Stimulated activated CD8-positive, alpha-beta memory T cell treated with anti-CD3 and anti-CD28 coated beads, Interleukin-15, amount 100 ng/mL, for 4 hours (primary cell): ENCODE data around the gene ZNF132.
"Not testable (repeated sequence)": the region's sequence is repeated elsewhere in the genome, so short reads cannot be mapped to it uniquely, and the experiment has no call there.

Experiments used
- DNase-seq, 2 donors: peaks; one replicate each; pipeline ENCODE4 v3.0.0-alpha.2; 2020; ENCODE audit warnings: low read depth in 2 of 2

ZNF132 gene

DNA sequence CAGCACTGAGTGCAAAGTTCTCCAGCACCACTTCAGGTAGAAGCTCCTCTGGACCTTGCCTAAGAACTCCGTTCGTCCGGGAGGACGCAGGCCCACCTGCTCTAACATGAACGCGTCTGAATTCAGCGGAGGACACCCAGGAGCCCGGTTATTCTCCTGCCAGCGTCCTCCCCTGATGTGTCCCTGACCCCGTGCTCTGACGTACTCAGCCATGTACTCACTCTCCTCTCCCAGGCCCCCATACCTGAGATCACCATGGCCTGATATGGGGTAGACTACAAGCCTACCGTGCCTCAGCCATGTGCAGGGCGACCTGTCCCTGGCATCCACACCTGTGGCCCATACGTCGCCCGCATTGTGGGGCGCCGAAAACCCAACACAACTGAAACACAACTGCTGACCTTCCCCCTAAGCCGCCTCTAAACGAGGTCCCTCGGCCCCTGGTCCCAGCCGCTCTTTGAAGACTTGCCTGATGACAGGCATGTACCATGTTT, 32.2 kb downstream of the ZNF132 start:
- no peak for DNase-seq

DNA sequence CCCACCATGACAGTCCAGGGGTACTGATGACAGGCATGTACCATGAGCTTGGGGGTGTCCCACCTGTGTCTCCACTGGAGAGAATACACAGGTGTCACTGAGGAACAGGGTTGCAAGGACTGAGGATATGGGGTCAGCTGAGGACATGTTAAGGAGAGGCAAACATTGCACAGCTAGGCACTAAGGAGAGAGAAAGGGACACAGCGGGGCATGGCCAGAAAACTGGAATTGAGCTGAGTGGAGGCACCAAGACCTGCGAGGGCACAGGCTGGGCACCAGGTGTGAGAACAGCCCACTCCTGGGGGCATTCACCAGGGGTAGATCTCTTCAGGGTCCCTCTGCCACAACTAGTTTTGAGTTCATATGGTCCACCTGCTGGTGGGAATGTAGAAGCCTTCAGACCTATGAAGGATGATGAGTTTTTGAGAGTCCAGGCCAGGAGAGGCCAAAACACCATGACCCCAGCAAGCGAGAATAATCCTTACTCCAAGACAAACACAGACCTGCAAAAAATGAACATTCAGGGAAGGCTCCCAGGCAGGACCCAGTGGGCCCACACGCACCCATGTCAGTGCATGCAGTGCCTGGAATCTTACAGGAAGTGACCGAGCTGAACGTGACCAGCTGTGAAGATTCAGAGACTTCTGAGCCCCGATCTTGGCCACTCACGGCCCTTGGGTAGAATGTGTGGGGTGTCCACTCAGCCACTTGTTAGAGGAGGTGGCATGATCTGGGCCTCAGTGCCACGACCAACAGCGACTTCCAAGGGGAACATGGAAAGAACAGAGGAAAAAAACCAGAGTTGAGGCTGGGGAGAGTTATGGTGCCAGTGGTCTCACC, 32.9 kb downstream of the ZNF132 start:
- no peak for DNase-seq

DNA sequence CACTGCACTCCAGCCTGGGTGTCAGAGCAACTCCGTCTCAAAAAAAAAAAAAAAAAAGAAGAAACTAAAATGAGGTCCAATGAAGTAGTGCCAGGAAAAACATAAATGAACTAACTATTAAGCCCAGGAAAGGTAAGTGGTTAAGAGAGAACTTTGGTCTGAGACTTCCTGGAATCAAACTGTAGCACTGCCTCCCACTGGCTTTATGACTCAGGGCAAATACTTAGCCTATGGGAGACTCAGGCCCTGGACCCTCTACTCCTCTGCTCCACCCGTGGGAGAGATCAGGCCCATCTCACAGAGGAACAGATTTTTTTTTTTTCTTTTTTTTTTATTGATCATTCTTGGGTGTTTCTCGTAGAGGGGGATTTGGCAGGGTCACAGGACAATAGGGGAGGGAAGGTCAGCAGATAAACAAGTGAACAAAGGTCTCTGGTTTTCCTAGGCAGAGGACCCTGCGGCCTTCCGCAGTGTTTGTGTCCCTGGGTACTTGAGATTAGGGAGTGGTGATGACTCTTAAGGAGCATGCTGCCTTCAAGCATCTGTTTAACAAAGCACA, 36.0 kb downstream of the ZNF132 start:
- not testable (repeated sequence) for DNase-seq

DNA sequence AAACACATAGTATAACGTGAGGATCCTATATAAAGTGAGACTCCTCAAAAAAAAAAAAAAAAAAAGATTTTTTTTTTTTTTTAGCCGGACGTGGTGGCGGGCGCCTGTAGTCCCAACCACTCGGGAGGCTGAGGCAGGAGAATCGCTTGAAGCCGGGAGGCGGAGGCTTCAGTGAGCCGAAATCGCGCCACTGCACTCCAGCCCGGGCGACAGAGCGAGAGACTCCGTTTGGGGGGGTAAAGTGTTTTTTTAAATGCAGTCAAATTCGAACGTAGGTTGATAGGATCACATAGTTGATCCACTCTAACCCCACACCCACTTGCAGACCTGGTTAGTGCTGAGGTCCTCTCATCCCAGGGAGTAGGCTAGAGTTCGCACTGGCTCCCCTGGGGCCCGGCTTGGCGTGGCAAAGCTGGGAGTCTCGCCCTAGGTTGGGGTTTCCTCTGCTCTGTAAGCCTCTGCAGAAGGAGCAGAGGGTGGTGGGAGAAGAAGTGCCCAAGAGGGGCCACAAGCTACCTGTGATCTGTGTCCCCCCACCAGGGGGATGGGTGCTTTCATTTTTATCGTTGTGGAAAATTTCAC, 38.0 kb downstream of the ZNF132 start:
- no peak for DNase-seq

DNA sequence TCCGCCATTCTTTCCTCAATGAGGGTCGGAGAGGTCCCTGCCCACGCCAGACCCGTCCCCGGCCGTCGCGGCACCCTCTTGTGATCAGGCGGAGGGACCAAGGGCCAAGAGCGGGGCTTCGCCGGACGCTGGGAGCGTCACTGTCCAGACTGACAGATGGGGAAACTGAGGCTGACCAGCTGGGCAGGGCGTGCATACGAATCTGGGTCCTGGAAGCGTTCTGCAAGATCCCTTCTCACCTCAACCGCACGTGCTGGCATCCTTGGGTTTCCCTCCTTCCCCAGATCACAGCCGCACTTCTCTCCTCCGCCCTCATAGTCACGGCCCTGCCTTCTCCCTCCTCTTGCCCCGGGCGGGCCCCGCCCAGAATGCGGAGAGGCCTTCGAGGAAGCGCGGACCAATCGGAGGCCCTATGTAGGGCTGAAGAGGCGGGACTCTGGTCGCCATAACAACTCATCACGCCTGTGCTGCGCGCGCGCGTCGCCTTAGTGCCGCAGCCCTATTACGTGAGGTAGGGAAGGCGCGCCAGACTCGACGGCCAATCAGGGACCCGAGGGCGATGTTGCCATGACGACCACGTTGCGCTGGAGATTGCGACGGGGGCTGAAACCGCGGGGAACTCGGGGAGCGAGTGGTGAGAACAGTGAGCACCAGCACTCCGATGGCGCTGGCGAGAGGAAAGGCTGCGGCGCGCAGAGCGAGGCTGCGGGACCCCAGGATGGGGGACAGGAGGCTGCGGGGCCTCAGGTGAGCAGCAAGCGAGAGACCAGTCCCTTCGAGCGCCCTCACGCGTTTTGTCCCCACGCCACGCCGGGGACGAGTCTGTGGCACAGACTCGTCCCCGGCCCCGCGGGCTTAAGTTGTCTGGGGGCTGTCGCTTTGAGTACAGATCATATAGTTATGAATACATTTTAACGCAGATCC, 38.8 kb downstream of the ZNF132 start:
- peak; percentile 96 for DNase-seq

DNA sequence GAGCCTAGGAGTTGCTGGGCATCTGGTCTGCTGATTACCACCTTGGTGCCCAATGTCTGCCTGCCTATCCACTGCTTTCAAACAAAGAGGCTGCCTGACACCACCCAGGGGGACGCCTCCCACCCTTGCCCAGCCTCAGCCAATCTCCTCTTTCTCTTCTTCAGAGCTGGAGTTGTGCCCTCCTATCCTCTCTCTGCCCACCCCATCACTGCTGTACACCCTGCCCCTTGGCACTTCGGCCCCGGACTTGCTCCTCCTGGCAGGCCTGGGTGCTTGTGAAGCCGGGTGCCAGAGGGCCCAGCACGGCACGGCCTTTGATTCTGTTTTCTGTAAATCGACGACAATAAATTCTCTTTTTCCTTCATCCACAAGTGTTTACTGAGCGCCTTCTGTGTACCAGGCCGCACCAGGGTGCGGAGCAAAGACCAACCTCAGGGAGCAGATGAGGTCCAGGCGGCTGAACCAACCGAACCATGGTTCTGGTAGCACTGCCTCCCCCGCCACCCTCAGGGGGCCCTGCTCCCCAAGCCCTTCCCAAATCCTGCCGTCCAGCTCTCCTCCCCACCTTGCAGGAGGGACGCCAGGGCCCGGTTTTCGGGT, 39.5 kb downstream of the ZNF132 start:
- DNase-seq, result no peak

DNA sequence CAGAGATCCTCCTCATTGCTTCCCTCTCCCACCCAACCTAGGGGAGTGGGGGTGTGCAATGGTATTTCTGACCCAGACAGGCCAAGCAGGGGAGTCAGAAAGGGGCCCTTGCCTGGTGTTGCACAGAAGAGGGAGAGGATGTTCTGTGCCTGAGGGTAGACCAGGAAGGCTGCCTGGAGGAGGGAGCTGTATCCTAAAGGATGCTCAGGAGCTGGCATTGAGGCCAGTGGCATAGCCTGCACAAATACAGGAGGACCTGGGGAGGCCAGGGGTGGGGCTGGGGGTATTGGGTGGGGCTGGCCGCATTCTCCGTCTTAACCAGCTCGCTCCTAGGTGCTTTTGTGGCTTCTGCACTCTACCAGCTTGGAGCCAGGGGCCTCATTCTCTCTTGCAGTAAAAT, 40.0 kb downstream of the ZNF132 start:
- DNase-seq, result no peak

DNA sequence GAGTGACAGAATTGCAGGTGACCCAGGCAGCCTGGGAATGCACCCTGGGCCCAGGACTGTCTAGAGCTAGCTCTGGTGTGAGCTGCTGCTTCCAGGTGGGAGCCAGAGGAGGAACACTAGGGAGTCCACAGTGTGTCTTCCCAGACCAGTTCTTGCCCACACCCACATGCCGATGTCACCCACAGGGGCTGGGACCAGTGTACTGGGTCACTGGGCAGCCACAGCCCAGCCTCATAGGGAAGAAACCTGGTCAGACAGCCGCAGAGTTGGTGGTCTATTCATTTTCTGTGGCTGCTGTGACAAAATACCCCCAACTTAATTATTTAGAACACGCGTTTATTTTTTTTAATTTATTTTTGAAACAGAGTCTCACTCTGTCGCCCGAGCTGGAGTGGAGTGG, 41.4 kb downstream of the ZNF132 start:
- DNase-seq, result no peak

DNA sequence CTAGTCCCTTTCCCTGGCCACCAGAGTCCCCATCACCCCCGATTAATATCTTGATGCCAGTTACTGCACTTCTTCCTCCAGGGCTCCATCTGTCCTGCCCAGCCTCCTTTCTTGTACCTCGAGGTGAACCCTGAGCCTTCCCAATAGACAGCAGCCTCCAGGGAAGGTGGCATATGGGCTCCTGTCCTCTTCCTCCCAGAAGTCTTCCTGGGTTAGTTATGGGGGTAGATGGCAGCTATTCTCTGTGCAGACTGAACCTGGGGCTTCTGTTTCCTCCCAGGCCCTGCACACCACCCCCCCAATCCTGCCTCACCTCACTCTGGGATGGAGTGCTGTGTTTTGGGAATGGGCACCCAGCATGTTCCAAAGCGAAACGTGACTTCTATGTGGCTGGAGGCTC, 41.9 kb downstream of the ZNF132 start:
- DNase-seq, result no peak

DNA sequence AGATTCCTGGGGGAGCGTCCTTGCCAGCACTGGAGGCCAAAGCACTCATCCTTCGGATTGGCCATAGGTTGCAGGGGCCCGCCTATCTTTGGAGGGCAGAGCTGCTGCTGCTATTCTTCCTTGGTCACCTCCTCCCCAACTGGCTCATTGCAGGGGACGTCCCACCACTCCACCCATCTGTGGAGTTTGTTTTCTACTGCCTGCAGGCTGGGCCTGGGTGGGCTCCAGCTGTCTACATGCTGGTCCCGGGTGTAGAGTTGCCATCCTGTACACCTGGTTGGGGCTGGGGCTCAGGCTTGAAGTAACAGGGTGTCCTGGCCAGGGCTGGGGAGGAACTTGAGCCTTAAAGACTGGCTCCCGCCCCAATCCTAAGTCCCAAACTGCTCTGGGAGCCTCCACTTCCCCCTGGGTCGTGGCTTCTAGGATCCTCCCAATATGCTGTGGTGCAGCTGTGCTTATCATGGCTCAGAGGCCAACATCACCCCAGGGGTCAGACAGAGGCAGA, 42.4 kb downstream of the ZNF132 start:
- DNase-seq, result no peak

DNA sequence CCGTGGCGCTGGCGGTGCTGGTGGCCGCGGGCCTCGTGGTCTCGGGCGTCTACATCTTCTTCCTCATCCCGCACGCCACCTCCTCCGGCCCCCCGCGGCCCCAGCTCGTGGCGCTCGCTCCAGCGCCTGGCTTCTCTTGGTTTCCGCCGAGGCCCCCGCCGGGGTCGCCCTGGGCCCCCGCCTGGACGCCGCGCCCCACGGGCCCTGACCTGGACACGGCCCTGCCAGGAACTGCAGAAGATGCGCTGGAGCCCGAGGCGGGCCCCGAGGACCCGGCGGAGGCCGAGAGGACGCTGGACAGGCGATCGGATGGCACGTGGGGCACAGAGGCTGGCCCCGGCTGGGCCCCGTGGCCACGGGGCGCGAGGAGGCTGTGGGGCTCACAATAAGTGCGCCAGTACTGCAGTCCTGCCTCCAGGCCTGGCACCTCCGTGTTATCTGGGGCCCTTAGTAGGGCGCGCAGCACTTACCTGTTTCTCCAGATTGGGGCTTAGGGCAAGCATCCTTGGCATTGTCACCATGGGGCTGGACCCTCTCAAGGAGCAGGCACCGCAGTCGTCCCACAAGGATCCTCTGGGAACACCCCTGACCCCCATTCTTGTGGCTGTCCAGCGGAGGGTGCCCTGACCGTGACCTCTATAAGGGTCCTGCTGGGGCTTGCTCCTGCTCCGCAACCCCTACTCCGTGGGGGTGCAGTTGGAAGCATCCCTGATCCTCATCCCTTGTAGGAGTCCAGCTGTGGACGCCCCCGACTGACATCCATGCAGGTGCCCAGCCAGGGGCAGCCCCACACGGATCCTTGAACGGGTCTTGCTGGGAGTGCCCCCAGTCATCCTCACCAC, 43.0 kb downstream of the ZNF132 start:
- no peak for DNase-seq

DNA sequence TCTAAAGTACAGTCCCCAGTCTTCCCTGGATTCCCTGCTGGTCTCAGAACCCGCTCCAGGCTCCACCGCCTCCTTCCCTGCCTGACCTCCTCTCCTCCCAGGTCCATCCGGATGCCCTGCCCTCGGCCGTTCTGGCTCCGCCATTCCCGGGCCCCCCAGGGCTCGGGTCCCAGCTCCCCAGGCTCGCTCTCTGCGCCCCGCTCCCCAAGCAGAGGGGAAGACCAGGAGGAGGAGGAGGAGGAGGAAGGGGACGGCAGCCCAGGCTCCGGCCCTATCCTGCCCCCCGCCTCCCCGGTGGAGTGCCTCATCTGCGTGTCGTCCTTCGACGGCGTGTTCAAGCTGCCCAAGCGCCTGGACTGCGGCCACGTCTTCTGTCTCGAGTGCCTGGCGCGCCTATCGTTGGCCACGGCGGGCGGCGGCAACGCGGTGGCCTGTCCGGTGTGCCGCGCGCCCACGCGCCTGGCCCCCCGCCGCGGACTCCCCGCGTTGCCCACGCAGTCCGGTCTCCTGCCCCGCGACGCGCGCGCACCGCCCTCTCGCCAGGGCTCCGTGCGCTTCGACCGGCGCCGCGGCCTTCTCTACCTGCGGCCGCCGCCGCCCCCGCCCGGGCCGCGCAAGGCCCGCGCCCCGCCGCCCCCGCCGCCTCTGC, 43.9 kb downstream of the ZNF132 start:
- DNase-seq, result no peak

DNA sequence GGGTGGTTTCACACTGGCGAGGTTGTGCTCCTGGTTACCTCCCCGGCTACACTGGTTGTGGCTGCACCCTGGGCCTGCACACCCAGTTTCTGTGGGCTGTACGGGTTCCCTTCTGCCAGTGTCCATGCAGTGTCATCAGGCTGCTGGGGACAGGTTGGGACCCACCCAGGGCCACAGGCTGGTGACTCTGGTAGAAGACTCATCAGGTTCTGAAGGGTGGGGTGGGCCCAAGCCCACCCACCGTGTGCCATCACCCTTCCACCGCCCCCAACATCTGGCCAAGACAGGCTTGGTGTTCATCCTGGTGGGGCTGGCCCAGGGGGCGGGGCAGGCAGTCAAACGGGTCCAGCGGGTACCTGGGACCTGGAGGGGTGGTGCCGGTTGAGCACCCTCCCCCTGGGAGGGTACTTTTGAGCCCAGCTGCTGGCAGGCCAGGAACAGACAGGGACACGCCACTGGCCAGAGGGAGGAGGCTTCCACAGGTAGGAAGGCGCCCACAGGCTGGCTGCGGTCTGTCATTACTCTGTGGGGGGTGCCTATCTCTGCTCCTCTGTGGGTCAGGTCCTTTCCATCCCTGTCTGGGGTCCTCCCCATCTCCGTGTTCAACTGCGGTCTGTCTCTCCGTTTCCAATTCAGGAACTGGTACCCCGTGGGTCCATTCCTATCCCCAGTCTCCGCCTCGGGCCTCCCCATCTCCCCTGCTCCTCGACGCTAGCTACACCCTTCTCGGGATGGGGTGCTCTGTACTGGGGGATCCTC, 44.6 kb downstream of the ZNF132 start, which contains the start of gene RNF225:
TSS of gene RNF225 (plus strand) at position 437 of the 759 bp plus-strand sequence. CDS start 434 bp downstream, outside the sequence.
- no peak for DNase-seq

DNA sequence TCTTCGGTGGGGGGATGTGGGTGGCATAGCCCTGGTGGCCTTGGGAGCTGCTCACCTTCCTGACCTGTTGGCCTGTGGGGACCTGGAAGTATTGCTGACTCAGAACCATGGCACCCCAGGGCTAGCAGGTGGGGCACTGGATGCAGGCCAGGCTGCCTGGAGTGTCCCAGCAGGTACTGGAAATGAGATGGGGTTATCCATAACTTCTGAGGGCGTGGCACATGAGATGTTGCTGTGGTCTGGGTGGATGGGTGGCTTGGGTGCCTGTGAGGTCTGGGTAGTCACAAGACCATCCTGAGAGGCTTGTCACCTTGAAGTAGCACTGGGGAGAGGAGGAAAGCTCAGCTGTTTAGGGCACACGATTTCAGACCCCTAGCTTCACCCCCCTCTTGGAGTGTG, 45.1 kb downstream of the ZNF132 start:
- no peak for DNase-seq

DNA sequence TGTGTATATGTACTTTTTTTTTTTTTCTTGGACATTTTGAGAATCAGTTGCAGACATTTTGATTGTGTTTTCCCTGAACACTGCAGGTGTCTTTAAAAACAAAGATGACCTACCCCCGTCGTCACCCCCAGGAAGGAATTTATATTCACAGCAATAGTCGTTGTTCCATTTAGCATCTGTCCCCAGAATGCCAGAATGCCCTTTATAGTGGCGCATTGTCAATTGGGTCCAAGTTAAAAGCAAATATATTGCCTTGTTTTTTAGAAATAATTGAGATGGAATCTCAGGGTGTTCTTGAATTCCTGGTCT, 46.3 kb downstream of the ZNF132 start:
- no peak for DNase-seq

DNA sequence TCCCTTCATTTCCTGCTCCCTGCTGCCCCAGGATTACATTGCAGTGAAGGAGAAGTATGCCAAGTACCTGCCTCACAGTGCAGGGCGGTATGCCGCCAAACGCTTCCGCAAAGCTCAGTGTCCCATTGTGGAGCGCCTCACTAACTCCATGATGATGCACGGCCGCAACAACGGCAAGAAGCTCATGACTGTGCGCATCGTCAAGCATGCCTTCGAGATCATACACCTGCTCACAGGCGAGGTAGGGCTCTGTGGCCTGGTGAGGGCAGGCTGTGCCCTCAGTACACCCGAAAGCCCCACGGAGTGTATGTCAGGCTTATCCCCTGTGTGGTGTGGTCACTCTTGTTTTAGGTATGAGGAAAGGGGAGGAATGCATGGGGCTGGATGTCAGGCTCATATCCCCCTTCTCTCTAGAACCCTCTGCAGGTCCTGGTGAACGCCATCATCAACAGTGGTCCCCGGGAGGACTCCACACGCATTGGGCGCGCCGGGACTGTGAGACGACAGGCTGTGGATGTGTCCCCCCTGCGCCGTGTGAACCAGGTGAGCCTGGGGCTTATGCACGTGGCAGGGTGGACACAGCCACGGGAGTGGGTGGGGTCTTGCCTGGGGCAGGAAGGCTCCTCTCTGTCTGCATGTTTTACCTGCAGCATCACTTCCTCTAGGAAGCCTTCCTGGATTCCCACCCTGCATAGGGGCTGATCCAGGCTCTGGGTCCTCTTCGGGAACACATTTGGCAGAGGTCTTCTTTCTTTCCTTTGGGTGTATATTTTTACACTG, 46.8 kb downstream of the ZNF132 start:
- DNase-seq, result no peak

DNA sequence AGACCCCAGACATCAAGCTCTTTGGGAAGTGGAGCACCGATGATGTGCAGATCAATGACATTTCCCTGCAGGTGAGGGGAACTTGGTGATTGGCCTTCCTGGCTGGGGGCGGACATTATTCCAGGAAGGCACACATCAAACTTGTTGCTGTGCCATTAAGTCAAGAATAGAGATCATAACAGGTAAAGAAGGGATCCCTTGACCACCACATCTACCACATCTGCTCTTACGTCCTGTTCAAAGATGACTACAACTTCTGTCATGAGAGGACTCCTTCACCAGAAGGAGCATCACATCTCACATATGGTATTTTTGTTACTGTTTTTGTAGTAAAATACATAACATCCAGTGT, 51.8 kb downstream of the ZNF132 start:
- DNase-seq, result no peak

DNA sequence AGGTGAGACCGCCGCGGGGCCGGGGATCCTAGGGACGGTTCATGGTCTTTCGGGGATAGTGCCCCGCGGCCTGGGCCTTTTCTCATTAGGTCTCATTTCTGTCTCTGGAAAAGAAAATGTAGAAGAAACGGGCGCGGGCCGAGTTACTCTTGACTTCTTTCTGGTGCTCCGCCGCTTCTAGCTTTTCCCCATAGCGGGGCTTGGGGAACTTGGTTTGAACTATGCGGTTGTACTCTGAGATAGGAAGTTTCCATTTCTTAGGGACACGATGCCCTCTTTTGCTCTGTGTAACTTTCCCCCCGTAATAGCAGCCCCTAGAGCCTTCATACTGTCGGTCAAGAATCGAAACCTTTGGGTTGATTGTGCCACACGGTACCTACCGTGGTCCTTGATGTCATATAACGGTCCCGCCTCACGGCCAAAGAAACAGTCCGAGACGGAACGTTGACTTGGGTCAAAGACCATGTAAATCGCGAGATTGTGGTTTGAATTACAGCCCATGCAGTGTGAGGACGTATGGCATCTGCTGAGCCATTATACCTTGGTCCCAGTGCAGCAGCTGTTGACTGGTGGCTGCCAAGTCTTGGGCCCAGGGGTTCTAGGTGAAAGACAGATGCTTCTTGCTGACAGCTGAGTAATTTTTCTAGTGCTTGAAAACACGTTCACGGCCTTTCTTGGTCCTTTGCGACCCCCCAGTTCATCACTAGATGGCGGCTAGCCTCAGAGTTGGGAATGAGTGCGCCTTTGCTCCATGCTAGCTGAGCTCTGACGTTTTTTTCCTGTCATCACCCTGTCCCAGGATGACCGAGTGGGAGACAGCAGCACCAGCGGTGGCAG, 52.4 kb downstream of the ZNF132 start:
- no peak for DNase-seq
